Measurements from ENCODE around the gene FGF18.

DNA sequence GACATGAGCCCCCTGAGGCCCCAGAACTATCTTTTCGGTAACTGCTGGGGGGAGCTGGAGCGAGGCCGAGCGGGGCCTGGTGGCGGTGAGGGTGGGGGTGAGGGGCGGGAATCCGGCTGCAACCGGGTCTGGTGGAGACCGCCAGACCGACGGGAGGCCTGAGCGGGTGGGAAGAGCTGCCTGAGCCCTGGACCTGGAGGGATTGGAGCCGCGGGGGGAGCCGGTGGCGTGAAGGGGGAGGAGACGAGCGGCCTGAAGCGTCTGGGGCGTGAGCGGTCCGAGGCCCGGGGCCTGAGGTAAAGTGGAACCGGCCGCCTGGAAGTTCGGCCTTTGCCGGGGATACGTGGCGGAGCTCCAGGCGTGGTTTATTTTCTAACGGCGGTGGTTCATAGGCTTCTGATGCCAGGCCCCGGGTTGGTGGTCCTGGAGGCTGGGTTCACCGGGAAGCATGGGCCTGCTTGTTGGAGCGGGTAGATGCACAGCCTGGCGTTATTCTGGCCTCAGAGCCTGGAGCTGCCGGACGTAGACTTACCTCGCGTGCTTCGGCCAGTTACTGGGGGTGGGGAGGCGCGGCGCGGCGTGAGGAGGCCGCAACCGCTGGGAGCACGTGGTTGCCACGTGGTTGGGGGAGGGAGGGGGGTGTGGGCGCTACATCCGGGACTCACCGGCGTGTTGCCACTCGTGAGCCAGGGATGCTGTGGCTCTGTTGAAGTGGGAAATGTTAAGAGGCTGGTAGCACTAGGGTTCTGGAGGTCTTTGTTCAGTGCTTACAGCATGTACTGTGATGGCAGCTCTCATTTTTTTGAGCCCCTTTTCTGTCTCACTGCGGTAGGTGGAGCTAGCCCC is 31.3 kb upstream of the FGF18 start:
- TF ChIP-seq, protein P1, sequence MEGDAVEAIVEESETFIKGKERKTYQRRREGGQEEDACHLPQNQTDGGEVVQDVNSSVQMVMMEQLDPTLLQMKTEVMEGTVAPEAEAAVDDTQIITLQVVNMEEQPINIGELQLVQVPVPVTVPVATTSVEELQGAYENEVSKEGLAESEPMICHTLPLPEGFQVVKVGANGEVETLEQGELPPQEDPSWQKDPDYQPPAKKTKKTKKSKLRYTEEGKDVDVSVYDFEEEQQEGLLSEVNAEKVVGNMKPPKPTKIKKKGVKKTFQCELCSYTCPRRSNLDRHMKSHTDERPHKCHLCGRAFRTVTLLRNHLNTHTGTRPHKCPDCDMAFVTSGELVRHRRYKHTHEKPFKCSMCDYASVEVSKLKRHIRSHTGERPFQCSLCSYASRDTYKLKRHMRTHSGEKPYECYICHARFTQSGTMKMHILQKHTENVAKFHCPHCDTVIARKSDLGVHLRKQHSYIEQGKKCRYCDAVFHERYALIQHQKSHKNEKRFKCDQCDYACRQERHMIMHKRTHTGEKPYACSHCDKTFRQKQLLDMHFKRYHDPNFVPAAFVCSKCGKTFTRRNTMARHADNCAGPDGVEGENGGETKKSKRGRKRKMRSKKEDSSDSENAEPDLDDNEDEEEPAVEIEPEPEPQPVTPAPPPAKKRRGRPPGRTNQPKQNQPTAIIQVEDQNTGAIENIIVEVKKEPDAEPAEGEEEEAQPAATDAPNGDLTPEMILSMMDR (IDR thresholded peaks at IDR 0.05): no peak
- no peak for TF ChIP-seq EP300 (IDR thresholded peaks at IDR 0.05)
- no peak for TF ChIP-seq POLR2A (IDR thresholded peaks at IDR 0.05)
- peak; percentile 41 to 57 (median 50) for TF ChIP-seq POLR2AphosphoS5 (IDR thresholded peaks at IDR 0.05)

Measured in sigmoid colon (tissue), 4 donors.